ENCODE measurements around the gene FBXL4. TPM values are rescaled to one million over a fixed set of nuclear protein-coding genes. Genes with fewer than 3 reads are reported as not detected.

The FBXL4 gene
- total RNA-seq, 6 experiments from 2014 or later, result 7.2 to 13.2 (median 11.3) TPM

GRCh38 chr6:98904096-98904495 lies 43.6 kb downstream of the FBXL4 start:
- intact Hi-C loops (cut with DNase I), result no loop called here
- Histone ChIP-seq H3K27ac (no peak overlapping the region), H3K4me3 (no peak overlapping the region), H3K4me1 (no peaks in the 10 kb centered on the region), H3K27me3 (no peaks in the 10 kb centered on the region), H3K9me3 (no peaks in the 10 kb centered on the region), H3K36me3 (peaks cover 0 to 14% (median 3%) of the 10 kb centered on the region in 4 donors)
- TF ChIP-seq POLR2A (IDR thresholded peaks at IDR 0.05) (no peak), CTCF (IDR thresholded peaks at IDR 0.05) (no peak)
- DNase-seq (no peak), ATAC-seq (no peak)

GRCh38 chr6:98900706-98901105 lies 47.0 kb downstream of the FBXL4 start:
- Histone ChIP-seq H3K27ac (no peak overlapping the region), H3K36me3 (peaks cover 0 to 16% (median 5%) of the 10 kb centered on the region in 4 donors), H3K4me3 (no peak overlapping the region), H3K4me1 (no peaks in the 10 kb centered on the region), H3K27me3 (no peaks in the 10 kb centered on the region), H3K9me3 (no peaks in the 10 kb centered on the region)
- 42% methylated on average over 2 of the region's 2 CpGs for WGBS (ENCODE audit: insufficient coverage, low coverage, low lambda C conversion rate, missing lambda C conversion rate)
- intact Hi-C loops (cut with DNase I), result no loop called here
- no peak for ATAC-seq
- TF ChIP-seq CTCF (IDR thresholded peaks at IDR 0.05) (no peak), POLR2A (IDR thresholded peaks at IDR 0.05) (no peak)
- DNase-seq, result no peak

- no peak overlapping the region for H3K4me3 ChIP-seq
- DNase-seq (no peak), ATAC-seq (no peak)
- intact Hi-C loops (cut with DNase I), result no loop called here
- H3K9me3 ChIP-seq, result no peaks in the 10 kb centered on the region
- WGBS (ENCODE audit: insufficient coverage, low coverage, low lambda C conversion rate, missing lambda C conversion rate), result 88% methylated on average over 1 of the region's 1 CpG
- no peak overlapping the region for H3K27ac ChIP-seq
- H3K4me1 ChIP-seq, result no peaks in the 10 kb centered on the region
- no peak for TF ChIP-seq POLR2A (IDR thresholded peaks at IDR 0.05)
- no peak for TF ChIP-seq CTCF (IDR thresholded peaks at IDR 0.05)
- H3K27me3 ChIP-seq, result no peaks in the 10 kb centered on the region
- H3K36me3 ChIP-seq, result peaks cover 0 to 7% (median 2%) of the 10 kb centered on the region in 4 donors
Measured at GRCh38 chr6:98894810-98895209, 52.9 kb downstream of the FBXL4 start.

GRCh38 chr6:98887650-98888049 lies 60.1 kb downstream of the FBXL4 start:
- Histone ChIP-seq H3K9me3 (no peaks in the 10 kb centered on the region), H3K4me3 (no peak overlapping the region), H3K4me1 (no peaks in the 10 kb centered on the region), H3K36me3 (peaks cover 0 to 3% (median 0%) of the 10 kb centered on the region in 4 donors), H3K27me3 (no peaks in the 10 kb centered on the region), H3K27ac (no peak overlapping the region)
- DNase-seq (no peak), ATAC-seq (no peak)
- WGBS (ENCODE audit: insufficient coverage, low coverage, low lambda C conversion rate, missing lambda C conversion rate), result 87% methylated on average over 3 of the region's 3 CpGs
- TF ChIP-seq CTCF (IDR thresholded peaks at IDR 0.05) (no peak), POLR2A (IDR thresholded peaks at IDR 0.05) (no peak)
- intact Hi-C loops (cut with DNase I), result no loop called here

- ATAC-seq (no peak), DNase-seq (no peak)
- peaks cover 0 to 3% (median 0%) of the 10 kb centered on the region in 4 donors for H3K36me3 ChIP-seq
- H3K4me1 ChIP-seq, result no peaks in the 10 kb centered on the region
- no peaks in the 10 kb centered on the region for H3K9me3 ChIP-seq
- intact Hi-C loops (cut with DNase I), result no loop called here
- WGBS (ENCODE audit: insufficient coverage, low coverage, low lambda C conversion rate, missing lambda C conversion rate), result 100% methylated on average over 2 of the region's 3 CpGs
- H3K4me3 ChIP-seq, result no peak overlapping the region
- H3K27me3 ChIP-seq, result no peaks in the 10 kb centered on the region
- TF ChIP-seq CTCF (IDR thresholded peaks at IDR 0.05) (no peak), POLR2A (IDR thresholded peaks at IDR 0.05) (no peak)
- H3K27ac ChIP-seq, result no peak overlapping the region
Measured at GRCh38 chr6:98885330-98885729, 62.4 kb downstream of the FBXL4 start.
